Naive thymus-derived CD4-positive, alpha-beta T cell (primary cell): Measurements from ENCODE around the gene IQGAP2. TPM values are rescaled to one million over a fixed set of nuclear protein-coding genes. Genes with fewer than 3 reads are reported as not detected.
"Not testable (repeated sequence)": the region's sequence is repeated elsewhere in the genome, so short reads cannot be mapped to it uniquely, and the experiment has no call there.

Experiments
- ATAC-seq: fragments of 150-1000 bp; cut with Tn5 transposase; 2 replicates; pipeline ENCODE4 v1.10.0; 2021; ENCODE audit warnings: mild to moderate bottlenecking, moderate library complexity
- CTCF ChIA-PET: fragments of 350-600 bp; sonication (Branson Sonifier 250); formaldehyde crosslinking; loops from one replicate; lab custom pipeline; 2021; ENCODE audit warnings: antibody characterized with exemption; lab: Charles Lee
- POLR2A ChIA-PET: fragments of 350-600 bp; sonication (Branson Sonifier 250); formaldehyde crosslinking; loops from one replicate; lab custom pipeline; 2021; ENCODE audit warnings: antibody characterized with exemption, inconsistent platforms; lab: Charles Lee
- DNase-seq, 9 donors: peaks; one replicate each; pipeline versions ENCODE4 v3.0.0 to v3.0.0-alpha.2; 2020 to 2022; ENCODE audit warnings: mixed read lengths in 1 of 9
- H3K27ac ChIP-seq: one replicate; pipeline ENCODE4 v1.7.0; 2013; ENCODE audit warnings: mild to moderate bottlenecking, low read depth, low read length, moderate library complexity
- H3K27me3 ChIP-seq, 2 donors: one replicate each; pipeline ENCODE4 v1.7.0; 2013; ENCODE audit warnings: low read length in 2 of 2, mild to moderate bottlenecking in 2 of 2, moderate library complexity in 2 of 2; ENCODE audit not compliant: control insufficient read depth in 2 of 2, insufficient read depth in 2 of 2
- H3K36me3 ChIP-seq, 3 experiments: 1 replicate in 2 of 3; 2 replicates in 1 of 3; pipeline ENCODE4 v1.7.0; 2013; ENCODE audit warnings: low read length in 3 of 3, mild to moderate bottlenecking in 3 of 3, moderate library complexity in 1 of 3; ENCODE audit not compliant: insufficient read depth in 3 of 3, control insufficient read depth in 2 of 3
- H3K4me1 ChIP-seq, 2 donors: one replicate each; pipeline ENCODE4 v1.7.0; 2013; ENCODE audit warnings: low read length in 2 of 2, mild to moderate bottlenecking in 2 of 2, moderate library complexity in 1 of 2; ENCODE audit not compliant: control insufficient read depth in 2 of 2, insufficient read depth in 2 of 2
- H3K4me3 ChIP-seq: 2 replicates; pipeline ENCODE4 v1.7.0; 2013; ENCODE audit warnings: mild to moderate bottlenecking, low read length
- H3K9me3 ChIP-seq, 3 experiments: 1 replicate in 2 of 3; 2 replicates in 1 of 3; pipeline ENCODE4 v1.7.0; 2013; ENCODE audit warnings: low read length in 3 of 3; ENCODE audit not compliant: control insufficient read depth in 2 of 3
- H3K27ac Mint-ChIP-seq, 9 donors: one replicate each; pipeline ENCODE4 v1.8.0; 2020 to 2022; ENCODE audit warnings: mixed read lengths in 9 of 9, mild to moderate bottlenecking in 8 of 9, moderate library complexity in 5 of 9, inconsistent platforms in 2 of 9
- H3K27me3 Mint-ChIP-seq, 5 donors: one replicate each; pipeline ENCODE4 v1.8.0; 2021 to 2022; ENCODE audit warnings: mixed read lengths in 5 of 5, mild to moderate bottlenecking in 1 of 5
- H3K36me3 Mint-ChIP-seq, 5 donors: one replicate each; pipeline ENCODE4 v1.8.0; 2020 to 2022; ENCODE audit warnings: mixed read lengths in 5 of 5, mild to moderate bottlenecking in 3 of 5, inconsistent platforms in 1 of 5
- H3K4me1 Mint-ChIP-seq, 7 donors: one replicate each; pipeline ENCODE4 v1.8.0; 2020 to 2022; ENCODE audit warnings: mixed read lengths in 7 of 7, mild to moderate bottlenecking in 3 of 7, inconsistent platforms in 1 of 7
- H3K4me3 Mint-ChIP-seq, 10 donors: one replicate each; pipeline ENCODE4 v1.8.0; 2020 to 2022; ENCODE audit warnings: mild to moderate bottlenecking in 10 of 10, mixed read lengths in 10 of 10, moderate library complexity in 6 of 10, inconsistent platforms in 2 of 10
- H3K9me3 Mint-ChIP-seq, 11 donors: one replicate each; pipeline ENCODE4 v1.8.0; 2020 to 2022; ENCODE audit warnings: mixed read lengths in 11 of 11, mild to moderate bottlenecking in 4 of 11, inconsistent platforms in 1 of 11, moderate library complexity in 1 of 11
- intact Hi-C, 2 donors: fragments of 100-400 bp; cut with micrococcal nuclease; formaldehyde crosslinking; loops; one replicate each; pipeline ENCODE4 v1.15.1; 2023
- polyA plus RNA-seq, 2 donors: library from polyadenylated mRNA; unstranded; fragments of 300-500 nt; fragmentation: Illumina TruSeq; gene quantifications; one replicate each; pipeline ENCODE4 v1.2.3, GENCODE V29; 2021
- total RNA-seq, 6 experiments: library from RNA in 5 of 6; stranded (reverse) in 5 of 6; gene quantifications; 1 replicate in 5 of 6; 2 replicates in 1 of 6; pipeline ENCODE4 v1.2.3 and lab custom pipeline; 2021 to 2026

IQGAP2 gene
- total and polyA plus RNA-seq, 7 experiments from 2014 or later: 19.0 to 114 (median 86.3) TPM

GRCh38 chr5:76427206-76428140 lies 24.4 kb downstream of the IQGAP2 start:
- Mint-ChIP-seq H3K4me1 (peaks cover 21 to 72% (median 55%) of the 10 kb centered on the region in 7 donors), H3K27me3 (no peaks in the 10 kb centered on the region), H3K4me3 (no peak overlapping the region), H3K27ac (peak overlapping the region in 2 of 9 donors; percentile 28 to 59), H3K36me3 (peaks cover 5 to 26% (median 8%) of the 10 kb centered on the region in 5 donors), H3K9me3 (peaks cover 0 to 2% (median 0%) of the 10 kb centered on the region in 11 donors)
- no peaks in the 10 kb centered on the region for H3K36me3 ChIP-seq
- H3K27me3 ChIP-seq: no peaks in the 10 kb centered on the region
- no peak overlapping the region for H3K27ac ChIP-seq
- no peak for ATAC-seq
- intact Hi-C loops: no loop called here
- H3K4me3 ChIP-seq: no peak overlapping the region
- ChIA-PET POLR2A (no interaction called here), CTCF (no interaction called here)
- DNase-seq: no peak
- peaks cover 0 to 16% of the 10 kb centered on the region in 2 donors for H3K4me1 ChIP-seq
- no peaks in the 10 kb centered on the region for H3K9me3 ChIP-seq

- H3K27me3 Mint-ChIP-seq, DNase-seq, H3K4me3 Mint-ChIP-seq, ATAC-seq, CTCF ChIA-PET, H3K27ac Mint-ChIP-seq, H3K4me3 ChIP-seq, H3K27me3 ChIP-seq, POLR2A ChIA-PET, intact Hi-C loops, H3K36me3 ChIP-seq, H3K9me3 ChIP-seq, H3K27ac ChIP-seq, H3K9me3 Mint-ChIP-seq: not testable (repeated sequence)
- Mint-ChIP-seq H3K4me1 (peaks cover 31 to 72% (median 59%) of the 10 kb centered on the region in 7 donors), H3K36me3 (peaks cover 5 to 22% (median 8%) of the 10 kb centered on the region in 5 donors)
- peaks cover 0 to 16% of the 10 kb centered on the region in 2 donors for H3K4me1 ChIP-seq
Measured at GRCh38 chr5:76428550-76428949, 25.5 kb downstream of the IQGAP2 start.

- CTCF ChIA-PET: no interaction called here
- no peaks in the 10 kb centered on the region for H3K9me3 ChIP-seq
- intact Hi-C loops: loop anchor here in 1 of 2 donors (2.0 kb wide), 1 partner anchor 14 kb away; no protein-coding TSS in a partner anchor
- Mint-ChIP-seq H3K4me3 (peak overlapping the region in 1 of 10 donors; percentile 33), H3K36me3 (peaks cover 6 to 40% (median 12%) of the 10 kb centered on the region in 5 donors), H3K4me1 (peaks cover 6 to 56% (median 41%) of the 10 kb centered on the region in 7 donors), H3K27me3 (no peaks in the 10 kb centered on the region), H3K9me3 (peaks cover 0 to 19% (median 8%) of the 10 kb centered on the region in 11 donors), H3K27ac (peak overlapping the region in 3 of 9 donors; percentile 36 to 71 (median 55))
- no peaks in the 10 kb centered on the region for H3K4me1 ChIP-seq
- H3K4me3 ChIP-seq: no peak overlapping the region
- POLR2A ChIA-PET: no interaction called here
- H3K27me3 ChIP-seq: no peaks in the 10 kb centered on the region
- no peaks in the 10 kb centered on the region for H3K36me3 ChIP-seq
- DNase-seq (no peak), ATAC-seq (no peak)
- H3K27ac ChIP-seq: no peak overlapping the region
Measured at GRCh38 chr5:76433261-76433660, 30.2 kb downstream of the IQGAP2 start.

GRCh38 chr5:76437507-76437906 lies 34.4 kb downstream of the IQGAP2 start:
- H3K27ac ChIP-seq, H3K4me3 ChIP-seq, H3K4me3 Mint-ChIP-seq, ATAC-seq, H3K4me1 ChIP-seq, intact Hi-C loops, H3K9me3 ChIP-seq, POLR2A ChIA-PET, H3K36me3 ChIP-seq, H3K27ac Mint-ChIP-seq, H3K27me3 Mint-ChIP-seq, CTCF ChIA-PET, DNase-seq, H3K27me3 ChIP-seq: not testable (repeated sequence)
- peaks cover 0 to 30% (median 17%) of the 10 kb centered on the region in 11 donors for H3K9me3 Mint-ChIP-seq
- peaks cover 6 to 54% (median 44%) of the 10 kb centered on the region in 5 donors for H3K36me3 Mint-ChIP-seq
- H3K4me1 Mint-ChIP-seq: peaks cover 18 to 68% (median 50%) of the 10 kb centered on the region in 7 donors

GRCh38 chr5:76438025-76438424 lies 34.9 kb downstream of the IQGAP2 start:
- Histone ChIP-seq H3K27me3 (no peaks in the 10 kb centered on the region), H3K4me1 (no peaks in the 10 kb centered on the region), H3K4me3 (no peak overlapping the region), H3K27ac (no peak overlapping the region), H3K9me3 (peaks cover 0 to 7% (median 5%) of the 10 kb centered on the region in 3 experiments), H3K36me3 (no peaks in the 10 kb centered on the region)
- Mint-ChIP-seq H3K4me1 (peaks cover 17 to 64% (median 47%) of the 10 kb centered on the region in 7 donors), H3K27ac (peak overlapping the region in 1 of 9 donors; percentile 43), H3K9me3 (peaks cover 0 to 30% (median 17%) of the 10 kb centered on the region in 11 donors), H3K27me3 (no peaks in the 10 kb centered on the region), H3K36me3 (peaks cover 6 to 51% (median 44%) of the 10 kb centered on the region in 5 donors), H3K4me3 (no peak overlapping the region)
- ChIA-PET POLR2A (no interaction called here), CTCF (no interaction called here)
- DNase-seq: no peak
- intact Hi-C loops: no loop called here
- no peak for ATAC-seq

GRCh38 chr5:76439201-76439600 lies 36.1 kb downstream of the IQGAP2 start:
- peaks cover 0 to 30% (median 17%) of the 10 kb centered on the region in 11 donors for H3K9me3 Mint-ChIP-seq
- no peak overlapping the region for H3K4me3 ChIP-seq

More at GRCh38 chr5:76439201-76439600, 36.1 kb downstream of the IQGAP2 start:
- DNase-seq: no peak
- Mint-ChIP-seq H3K4me1 (peaks cover 10 to 64% (median 44%) of the 10 kb centered on the region in 7 donors), H3K36me3 (peaks cover 6 to 57% (median 45%) of the 10 kb centered on the region in 5 donors), H3K27ac (no peak overlapping the region), H3K4me3 (peak overlapping the region in 1 of 10 donors; percentile 36), H3K27me3 (no peaks in the 10 kb centered on the region)
- POLR2A ChIA-PET: no interaction called here
- Histone ChIP-seq H3K9me3 (peaks cover 0 to 7% (median 5%) of the 10 kb centered on the region in 3 experiments), H3K36me3 (no peaks in the 10 kb centered on the region), H3K27ac (no peak overlapping the region), H3K4me1 (no peaks in the 10 kb centered on the region), H3K27me3 (no peaks in the 10 kb centered on the region)
- CTCF ChIA-PET: no interaction called here
- intact Hi-C loops: no loop called here
- no peak for ATAC-seq
